Ascending aorta (tissue), 2 donors: ENCODE measurements around the gene LAMTOR2. TPM values are rescaled to one million over a fixed set of nuclear protein-coding genes. Genes with fewer than 3 reads are reported as not detected.

Source experiments
- DNase-seq, 2 donors: peaks; one replicate each; pipeline ENCODE4 v3.0.0-alpha.2; 2019; ENCODE audit warnings: low spot score in 2 of 2
- H3K27ac ChIP-seq, 2 donors: fragments of 200-600 bp; sonication (generic); one replicate each; pipeline ENCODE4 v1.5.1; 2016 to 2017; ENCODE audit warnings: mild to moderate bottlenecking in 1 of 2
- H3K27me3 ChIP-seq: fragments of 200-600 bp; sonication (generic); one replicate; pipeline ENCODE4 v1.5.1; 2017
- H3K36me3 ChIP-seq, 2 donors: fragments of 200-600 bp; sonication (generic); one replicate each; pipeline ENCODE4 v1.5.1; 2016
- H3K4me1 ChIP-seq, 2 donors: fragments of 200-600 bp; sonication (generic); one replicate each; pipeline ENCODE4 v1.5.1; 2016 to 2017; ENCODE audit warnings: mild to moderate bottlenecking in 1 of 2
- H3K4me3 ChIP-seq, 2 donors: fragments of 200-600 bp; sonication (generic); one replicate each; pipeline ENCODE4 v1.5.1; 2016 to 2017; ENCODE audit warnings: mild to moderate bottlenecking in 1 of 2
- H3K9me3 ChIP-seq, 2 donors: fragments of 200-600 bp; sonication (generic); one replicate each; pipeline ENCODE4 v1.5.1; 2016
- CTCF ChIP-seq, 3 experiments: fragments of 200-600 bp in 2 of 3; fragments of 450-650 bp in 1 of 3; sonication (generic) in 2 of 3; IDR thresholded peaks; one replicate each; pipeline ENCODE4 v1.5.1; 2016 to 2019; ENCODE audit warnings: antibody characterized with exemption in 3 of 3, mild to moderate bottlenecking in 1 of 3, moderate library complexity in 1 of 3
- intact Hi-C: fragments of 100-400 bp; cut with DNase I; formaldehyde crosslinking; loops from one replicate; pipeline ENCODE4 v1.15.1; 2023
- total RNA-seq: library from RNA; depleted of rRNA; stranded (reverse); fragments of >200 nt; gene quantifications from one replicate; pipeline ENCODE4 v1.1.0, GENCODE V29; 2016

LAMTOR2 gene
- total RNA-seq, 1 donor from 2014 or later = 43.9 TPM

- H3K27me3 ChIP-seq = no peaks in the 10 kb centered on the region
- peak overlapping the region; percentile 95 to 96 for H3K27ac ChIP-seq
- TF ChIP-seq CTCF (IDR thresholded peaks at IDR 0.05) = no peak
- no peaks in the 10 kb centered on the region for H3K36me3 ChIP-seq
- no peaks in the 10 kb centered on the region for H3K9me3 ChIP-seq
- no peak overlapping the region for H3K4me3 ChIP-seq
- intact Hi-C loops = no loop called here
- H3K4me1 ChIP-seq = peaks cover 46 to 62% of the 10 kb centered on the region in 2 donors
- peak in 1 of 2 donors; percentile 69 for DNase-seq
Measured at GRCh38 chr1:156101880-156102279, 47.3 kb downstream of the LAMTOR2 start.

GRCh38 chr1:156102633-156103511 lies 48.3 kb downstream of the LAMTOR2 start:
- intact Hi-C loops = no loop called here
- H3K27ac ChIP-seq = peak overlapping the region; percentile 95 to 96
- no peaks in the 10 kb centered on the region for H3K36me3 ChIP-seq
- peak overlapping the region; percentile 31 to 38 for H3K4me3 ChIP-seq
- H3K27me3 ChIP-seq = no peaks in the 10 kb centered on the region
- DNase-seq = peak in 1 of 2 donors; percentile 72
- no peaks in the 10 kb centered on the region for H3K9me3 ChIP-seq
- no peak for TF ChIP-seq CTCF (IDR thresholded peaks at IDR 0.05)
- peaks cover 39 to 59% of the 10 kb centered on the region in 2 donors for H3K4me1 ChIP-seq

DNA sequence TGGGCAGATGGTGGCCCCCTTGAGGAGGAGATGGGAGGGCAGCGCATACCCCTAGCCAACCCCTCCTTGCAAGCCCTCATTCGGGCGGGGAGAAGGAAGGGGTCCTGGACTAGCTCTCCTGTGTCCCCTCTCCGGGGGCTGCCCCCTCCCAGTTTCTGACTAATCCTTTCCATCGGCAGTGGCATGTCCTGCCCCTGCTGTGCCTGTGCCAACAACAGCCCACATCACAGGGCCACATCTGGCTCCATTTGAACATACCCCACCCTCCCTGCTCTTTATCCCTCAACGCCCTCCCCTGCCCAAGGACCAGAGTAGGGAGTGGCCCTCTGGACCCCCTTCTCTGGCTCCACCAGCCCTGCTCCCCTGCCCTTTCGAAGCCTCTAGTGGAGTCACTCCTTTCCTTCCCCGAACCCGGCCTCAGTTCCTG lies 49.0 kb downstream of the LAMTOR2 start:
- TF ChIP-seq CTCF (IDR thresholded peaks at IDR 0.05) = no peak
- Histone ChIP-seq H3K4me3 (peak overlapping the region in 1 of 2 donors; percentile 38), H3K27me3 (no peaks in the 10 kb centered on the region), H3K27ac (peak overlapping the region; percentile 95 to 96), H3K36me3 (no peaks in the 10 kb centered on the region), H3K4me1 (peaks cover 39 to 59% of the 10 kb centered on the region in 2 donors), H3K9me3 (no peaks in the 10 kb centered on the region)
- peak in 1 of 2 donors; percentile 82 for DNase-seq
- intact Hi-C loops = no loop called here

DNA sequence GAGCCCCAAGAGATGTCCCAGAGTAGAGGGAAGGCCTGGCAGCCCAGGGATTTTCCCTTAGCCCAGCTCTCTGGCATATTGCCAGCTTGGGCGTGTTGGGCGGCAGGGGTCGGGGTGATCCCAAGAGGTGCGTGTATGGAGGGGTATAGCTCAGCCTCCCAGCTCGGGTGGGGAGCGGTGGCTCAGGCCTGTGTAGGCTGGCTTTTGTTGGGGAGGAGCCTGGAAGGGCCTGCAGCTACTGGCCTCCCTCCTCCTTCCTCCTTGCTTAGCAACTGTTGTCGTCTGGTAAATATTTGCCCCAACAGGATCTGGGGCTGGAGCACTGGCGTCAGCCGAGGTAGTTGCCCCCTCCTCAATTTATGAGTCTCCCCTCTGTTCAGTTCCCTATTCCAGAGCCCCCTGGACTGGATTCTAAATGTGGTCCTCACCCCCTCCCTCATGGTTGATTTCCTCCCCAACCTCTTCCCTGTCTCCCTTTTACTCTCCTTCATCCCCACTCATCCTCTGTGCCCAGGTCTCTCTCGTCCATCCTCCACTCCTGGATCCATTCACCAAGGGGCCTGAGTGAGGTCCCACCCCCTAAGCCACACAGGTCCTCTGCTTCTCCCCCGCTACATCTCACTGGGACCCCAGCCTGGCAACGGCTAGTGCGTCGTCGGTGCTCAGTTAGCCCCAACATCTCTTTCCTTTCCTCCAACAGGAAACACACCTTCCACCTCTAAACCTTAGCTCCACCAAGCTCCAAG lies 49.7 kb downstream of the LAMTOR2 start:
- Histone ChIP-seq H3K4me3 (peak overlapping the region in 1 of 2 donors; percentile 57), H3K27me3 (no peaks in the 10 kb centered on the region), H3K9me3 (no peaks in the 10 kb centered on the region), H3K36me3 (no peaks in the 10 kb centered on the region), H3K27ac (peak overlapping the region; percentile 95 to 96), H3K4me1 (peaks cover 39 to 59% of the 10 kb centered on the region in 2 donors)
- intact Hi-C loops = loop anchor here (1.0 kb wide), 1 partner anchor 19 kb away; no protein-coding TSS in a partner anchor
- TF ChIP-seq CTCF (IDR thresholded peaks at IDR 0.05) = no peak
- DNase-seq = peak in 1 of 2 donors; percentile 93

DNA sequence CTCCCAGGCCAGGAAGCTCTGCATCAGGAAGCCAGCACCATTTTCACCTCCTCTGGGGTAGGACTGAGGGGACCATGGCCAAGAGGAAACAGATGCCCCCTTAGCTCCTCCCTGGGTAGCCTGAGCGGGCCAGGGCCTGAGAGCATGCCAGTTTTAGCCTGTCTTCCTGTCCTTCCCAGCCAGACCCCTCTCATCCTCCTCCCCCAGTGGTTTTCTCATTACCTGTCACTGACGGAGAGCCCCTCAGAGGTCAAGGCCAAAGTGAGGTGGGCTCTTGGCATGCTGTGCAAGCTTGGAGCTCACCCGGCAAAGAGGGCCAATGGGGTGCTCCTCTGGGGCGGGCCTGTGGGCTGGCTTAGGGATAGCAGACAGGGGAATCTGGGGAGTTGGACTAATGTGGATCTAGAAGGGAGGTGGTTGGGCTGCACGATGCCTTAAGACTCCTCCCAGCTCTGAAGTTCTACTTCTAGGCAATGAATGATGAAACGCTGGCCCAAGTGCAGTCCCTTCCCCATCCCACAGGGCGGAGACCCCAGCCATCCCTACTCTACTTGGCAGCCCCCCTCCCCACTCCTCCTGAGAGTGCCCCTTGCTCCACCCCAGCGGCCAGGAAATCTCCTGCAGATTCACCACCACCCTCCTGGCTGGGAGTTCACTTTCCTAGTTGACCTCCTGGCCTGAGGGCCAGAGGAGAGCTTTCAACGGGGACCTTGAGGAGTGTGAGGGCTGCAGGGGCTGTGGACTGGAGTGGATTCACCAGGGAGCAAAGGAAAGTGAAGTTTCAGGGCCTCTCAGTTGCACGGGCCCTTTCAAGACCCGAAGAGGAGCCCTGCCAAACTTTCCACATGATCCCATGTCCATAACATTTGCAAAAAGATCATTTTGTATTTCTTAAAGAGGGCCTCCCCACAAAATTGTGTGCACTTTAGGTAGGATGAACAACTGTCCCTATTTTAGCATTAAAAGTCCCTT lies 50.6 kb downstream of the LAMTOR2 start:
- no peaks in the 10 kb centered on the region for H3K27me3 ChIP-seq
- H3K27ac ChIP-seq = peak overlapping the region; percentile 95 to 96
- no peaks in the 10 kb centered on the region for H3K36me3 ChIP-seq
- peak overlapping the region in 1 of 2 donors; percentile 57 for H3K4me3 ChIP-seq
- H3K9me3 ChIP-seq = no peaks in the 10 kb centered on the region
- intact Hi-C loops = loop anchor here (1.0 kb wide), 1 partner anchor 18 kb away; no protein-coding TSS in a partner anchor
- H3K4me1 ChIP-seq = peaks cover 39 to 59% of the 10 kb centered on the region in 2 donors
- DNase-seq = peak in 1 of 2 donors; percentile 76
- TF ChIP-seq CTCF (IDR thresholded peaks at IDR 0.05) = no peak
